T47D (cell line): ENCODE measurements around the gene PIP4K2A.
A peak's percentile ranks its signal among the peaks of the same experiment; 100 is the strongest.

Experiments used
- DNase-seq, 2 experiments: peaks; one replicate each; pipeline versions ENCODE4 v3.0.0 to v3.0.0-alpha.2; 2011 to 2012; ENCODE audit warnings: low read depth in 1 of 2, low spot score in 1 of 2
- JUND ChIP-seq: IDR thresholded peaks from 2 replicates; pipeline ENCODE4 v1.6.1; 2012; ENCODE audit warnings: low read depth
- in situ Hi-C: cut with HindIII; loops from 2 replicates; pipeline ENCODE4 v1.10.0; 2016; ENCODE audit warnings: low sequenced_read_pairs, low pct_unique_long_range_greater_than_20kb

The PIP4K2A gene

DNA sequence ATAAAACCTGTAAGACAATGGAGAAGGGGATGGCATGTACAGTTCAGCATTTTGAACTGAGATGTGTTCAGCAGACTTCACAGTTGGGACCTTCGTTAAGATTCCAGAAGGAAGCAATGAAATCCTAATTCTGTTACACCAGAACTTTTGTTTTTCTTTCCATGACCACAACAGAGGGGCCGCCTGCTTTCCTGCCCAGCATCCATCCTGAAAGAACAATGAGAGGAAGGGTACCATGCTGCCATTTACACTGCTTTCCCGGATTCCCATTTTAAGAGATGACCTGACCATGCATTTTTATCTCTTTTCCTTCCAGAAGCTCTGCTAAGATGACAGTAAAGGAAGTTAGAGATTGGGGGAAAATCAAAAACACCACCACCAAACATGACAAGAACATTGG, 92.7 kb downstream of the PIP4K2A start:
- no peak for TF ChIP-seq JUND
- DNase-seq = no peak
- in situ Hi-C loops = no loop called here

DNA sequence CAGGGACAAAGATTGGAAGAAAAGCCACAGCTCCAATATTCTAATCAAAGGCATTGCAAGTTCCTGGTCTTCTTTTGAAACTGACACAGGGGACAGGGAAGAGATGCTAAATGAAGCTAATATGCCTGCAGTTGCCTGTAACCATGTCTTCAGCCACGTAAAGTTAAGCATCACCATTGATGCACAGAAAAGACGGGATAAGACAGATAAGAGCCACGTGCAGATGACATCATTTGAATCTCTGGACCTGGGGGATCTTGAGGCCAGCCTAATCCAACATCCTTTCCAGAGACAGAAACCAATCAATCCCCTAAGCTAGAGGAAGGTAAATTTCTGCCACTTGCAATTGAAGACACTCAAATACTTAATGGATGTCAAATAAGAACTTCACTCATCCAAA, 93.4 kb downstream of the PIP4K2A start:
- in situ Hi-C loops = no loop called here
- no peak for DNase-seq
- no peak for TF ChIP-seq JUND

DNA sequence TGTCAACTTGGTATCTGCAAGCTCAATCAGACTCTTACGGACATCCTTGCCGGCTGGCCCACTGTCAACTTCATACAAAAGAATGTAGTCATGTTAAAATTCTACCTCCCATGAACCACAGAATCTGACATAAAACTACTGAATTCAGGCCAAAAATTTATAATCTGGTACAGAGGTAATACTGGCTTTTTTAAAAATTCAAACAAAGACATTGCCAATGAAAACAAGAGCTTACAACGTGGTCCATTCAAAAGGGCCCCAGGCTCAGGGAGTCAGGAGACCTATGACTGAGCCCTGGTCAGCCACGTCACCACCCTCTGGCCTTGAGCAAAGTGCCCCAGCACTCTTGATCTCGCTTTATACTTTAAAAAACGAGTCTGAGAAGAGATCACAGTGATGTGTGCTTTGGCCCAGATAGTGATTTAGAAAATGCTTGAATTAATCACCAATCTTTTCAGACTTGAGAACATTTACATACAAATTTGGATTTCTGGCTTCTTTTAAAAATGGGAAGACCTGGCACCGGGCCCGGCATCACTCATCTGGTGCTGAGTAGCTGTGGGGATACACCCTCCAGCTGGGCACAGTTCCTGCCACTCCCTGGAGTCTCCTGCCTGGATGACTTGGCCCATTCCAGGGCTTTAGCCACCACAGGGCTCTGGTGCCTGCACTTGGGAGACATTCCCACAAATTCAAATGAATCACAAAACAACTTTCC, 94.1 kb downstream of the PIP4K2A start:
- DNase-seq = peak in 1 of 2 experiments; percentile 30
- TF ChIP-seq JUND = no peak
- in situ Hi-C loops = no loop called here

DNA sequence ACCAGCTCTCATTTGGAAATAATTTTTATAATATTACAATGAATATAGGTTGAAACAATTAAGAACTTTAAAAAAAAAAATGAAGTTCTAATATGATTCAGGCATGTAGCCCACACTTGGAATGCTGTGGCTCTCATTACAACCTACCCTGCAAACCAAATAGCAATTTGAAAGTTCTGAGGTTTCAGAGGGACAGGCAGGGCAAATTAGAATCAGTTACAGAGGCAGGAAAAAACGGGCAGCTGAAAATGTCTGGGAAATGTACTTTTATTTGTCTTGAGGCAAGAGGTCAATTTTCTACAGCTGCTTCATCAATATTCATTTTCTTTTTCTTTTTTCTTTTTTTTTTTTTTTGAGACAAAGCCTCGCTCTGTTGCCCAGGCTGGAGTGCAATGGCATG, 95.3 kb downstream of the PIP4K2A start:
- no peak for DNase-seq
- in situ Hi-C loops = no loop called here
- no peak for TF ChIP-seq JUND

DNA sequence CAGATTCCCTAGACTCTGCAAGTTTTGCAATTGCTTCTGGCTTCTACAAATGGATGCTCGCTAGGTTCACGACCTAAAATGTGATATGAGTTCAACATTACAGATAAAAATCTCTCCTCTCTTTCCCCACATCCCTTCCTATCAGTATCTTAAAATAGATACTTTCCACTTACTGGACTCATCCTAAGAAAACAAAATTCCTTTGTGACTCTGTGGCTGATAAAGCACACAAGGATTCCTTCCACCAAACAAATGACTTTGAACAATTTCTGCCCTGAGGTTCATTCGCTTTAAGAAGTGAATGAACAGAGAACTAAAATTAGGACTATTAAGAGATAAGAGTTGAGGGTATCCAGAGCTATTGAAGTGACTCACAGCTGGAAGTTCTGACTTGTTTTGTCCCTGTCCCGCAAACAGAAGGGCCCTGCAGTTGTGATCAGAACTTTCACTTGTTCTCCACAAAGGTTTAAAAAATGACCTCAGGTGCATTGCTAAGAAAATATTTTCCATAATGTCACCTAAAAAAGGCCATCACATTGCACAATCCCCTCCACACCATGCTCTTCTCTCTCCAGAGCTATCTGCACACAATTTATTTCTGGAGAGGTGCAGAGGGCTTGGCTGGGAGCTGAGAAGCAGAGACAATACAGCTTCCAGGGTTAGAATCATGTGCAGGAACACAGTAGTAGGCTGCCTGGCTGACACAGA, 96.1 kb downstream of the PIP4K2A start:
- in situ Hi-C loops = no loop called here
- TF ChIP-seq JUND = no peak
- DNase-seq = no peak

DNA sequence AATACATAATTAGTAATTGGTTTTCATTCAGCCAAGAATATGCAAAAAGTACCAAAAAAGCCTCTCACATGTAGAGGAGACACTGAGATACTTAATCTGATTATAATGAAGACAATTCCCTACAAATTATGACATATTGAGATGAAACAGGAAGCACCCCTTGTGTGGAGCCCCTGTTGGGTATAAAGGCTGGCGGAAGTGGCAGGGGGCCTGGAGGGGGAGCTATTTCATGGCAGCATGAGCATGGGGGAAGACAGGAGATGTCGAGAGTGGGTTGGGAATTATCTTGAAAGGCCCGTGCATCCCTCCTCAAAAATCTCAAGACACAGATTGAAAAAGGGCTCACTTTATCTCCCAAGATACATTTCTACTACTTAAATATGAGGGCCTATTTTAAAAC, 96.9 kb downstream of the PIP4K2A start:
- TF ChIP-seq JUND = no peak
- in situ Hi-C loops = no loop called here

DNA sequence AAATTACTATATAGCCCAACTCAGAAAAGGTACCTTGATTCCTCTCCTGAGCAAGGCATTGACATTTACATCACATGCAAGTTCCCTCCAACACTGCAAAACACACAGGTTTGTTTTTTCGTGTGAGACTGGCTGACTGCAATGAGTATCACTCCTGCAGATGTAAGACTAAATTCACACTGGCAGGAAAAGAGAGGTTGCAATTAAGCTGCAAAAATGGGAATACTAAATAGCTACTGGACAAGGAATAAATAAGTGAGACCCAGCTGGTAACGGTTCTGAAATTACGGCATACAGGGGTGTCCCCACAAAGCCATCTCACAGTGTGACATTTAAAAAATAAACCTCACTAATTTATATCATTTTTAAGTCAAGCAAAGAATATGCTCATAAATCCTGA, 97.3 kb downstream of the PIP4K2A start:
- TF ChIP-seq JUND = no peak
- in situ Hi-C loops = no loop called here
- DNase-seq = no peak

More for the DNA sequence above, 96.9 kb downstream of the PIP4K2A start:
- no peak for DNase-seq

DNA sequence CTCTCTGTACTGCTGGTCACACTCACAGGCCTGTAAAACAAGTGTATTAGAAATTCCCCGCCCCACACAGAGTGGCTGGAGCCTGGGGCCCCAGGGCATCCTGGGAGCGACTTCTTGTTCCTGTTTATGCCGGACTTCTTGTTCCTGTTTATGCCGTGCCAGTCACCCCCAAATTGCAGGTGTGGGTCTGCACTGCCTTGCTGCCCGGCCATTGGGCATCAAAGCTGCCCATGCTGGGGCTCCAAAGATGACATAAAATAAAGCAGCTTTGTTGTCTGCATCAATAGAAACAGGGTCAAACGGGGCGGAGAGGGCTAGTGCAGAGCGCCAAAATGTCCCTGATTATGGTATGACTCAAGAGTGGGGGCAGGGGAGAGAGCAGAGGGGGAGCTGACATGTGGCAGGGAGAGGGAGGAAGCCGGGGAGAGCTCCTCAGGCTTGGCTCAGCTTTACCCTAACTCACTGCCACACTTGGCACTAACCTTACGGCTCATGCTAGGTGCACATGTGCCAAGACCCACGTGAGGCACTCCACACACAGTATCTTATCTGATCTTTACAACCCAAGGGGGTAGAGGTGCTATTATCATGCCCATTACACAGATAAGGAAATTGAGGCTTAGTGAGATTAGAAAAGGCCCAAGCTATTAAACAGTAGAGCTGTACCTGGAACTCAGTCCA, 98.4 kb downstream of the PIP4K2A start:
- in situ Hi-C loops = no loop called here
- TF ChIP-seq JUND = no peak
- DNase-seq = peak in 1 of 2 experiments; percentile 33

DNA sequence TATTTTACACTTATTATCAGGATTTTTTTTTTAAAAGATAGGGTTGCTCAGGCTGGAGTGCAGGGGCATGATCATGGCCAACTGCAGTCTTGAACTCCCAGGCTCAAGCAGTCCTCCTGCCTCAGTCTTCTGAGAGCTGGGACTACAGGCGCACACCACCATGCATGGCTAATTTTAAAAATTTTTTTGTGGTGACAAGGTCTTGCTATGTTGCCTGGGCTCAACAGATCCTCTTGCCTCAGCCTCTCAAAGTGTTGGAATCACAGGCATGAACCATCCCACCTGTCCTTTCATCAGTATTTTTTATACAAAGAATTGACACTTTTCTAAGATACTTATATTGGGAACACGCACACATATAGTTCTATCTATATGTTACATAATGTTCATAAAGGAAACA, 99.3 kb downstream of the PIP4K2A start:
- in situ Hi-C loops = no loop called here
- TF ChIP-seq JUND = no peak

DNA sequence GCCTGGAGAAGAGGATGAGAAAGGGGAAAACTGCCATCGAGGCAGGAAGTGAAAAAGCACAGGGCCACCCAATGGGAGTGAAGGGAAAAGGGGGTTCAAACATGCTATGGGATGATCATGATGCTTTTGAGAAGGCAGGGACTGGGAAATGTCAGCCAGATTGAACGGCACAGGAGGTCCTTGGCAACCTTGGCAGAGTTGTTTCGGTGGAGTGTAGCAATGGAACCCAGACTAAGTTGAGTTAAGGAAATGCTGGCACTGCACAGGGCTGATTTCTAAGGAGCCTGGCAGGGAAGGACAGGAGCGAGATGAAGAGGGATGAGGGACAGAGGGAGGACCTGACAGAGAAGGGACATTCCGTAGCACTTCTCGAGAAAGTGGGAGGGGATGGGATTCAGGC, 101.4 kb downstream of the PIP4K2A start:
- no peak for TF ChIP-seq JUND
- no peak for DNase-seq
- in situ Hi-C loops = no loop called here

More for the DNA sequence above, 99.3 kb downstream of the PIP4K2A start:
- no peak for DNase-seq

DNA sequence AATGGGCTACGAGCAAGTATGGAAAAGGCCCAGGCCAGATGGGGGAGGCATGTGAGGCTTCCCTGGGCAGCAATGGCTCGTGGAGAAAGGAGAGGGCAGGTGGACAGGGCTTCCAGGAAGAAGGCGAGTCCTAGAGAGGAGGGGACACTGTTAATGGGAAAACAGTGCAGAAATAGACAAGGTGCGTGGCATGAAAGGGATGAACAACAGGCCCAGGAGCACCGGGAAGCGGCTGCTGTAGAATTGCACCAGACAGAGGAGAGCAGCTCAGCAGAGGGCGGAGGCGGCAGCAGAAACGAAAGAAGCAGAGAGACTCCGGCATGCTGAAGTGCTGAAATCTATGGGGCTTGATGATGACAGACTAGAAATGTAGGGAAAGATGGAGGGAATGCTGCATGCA, 102.1 kb downstream of the PIP4K2A start:
- no peak for DNase-seq
- in situ Hi-C loops = no loop called here
- TF ChIP-seq JUND = no peak

DNA sequence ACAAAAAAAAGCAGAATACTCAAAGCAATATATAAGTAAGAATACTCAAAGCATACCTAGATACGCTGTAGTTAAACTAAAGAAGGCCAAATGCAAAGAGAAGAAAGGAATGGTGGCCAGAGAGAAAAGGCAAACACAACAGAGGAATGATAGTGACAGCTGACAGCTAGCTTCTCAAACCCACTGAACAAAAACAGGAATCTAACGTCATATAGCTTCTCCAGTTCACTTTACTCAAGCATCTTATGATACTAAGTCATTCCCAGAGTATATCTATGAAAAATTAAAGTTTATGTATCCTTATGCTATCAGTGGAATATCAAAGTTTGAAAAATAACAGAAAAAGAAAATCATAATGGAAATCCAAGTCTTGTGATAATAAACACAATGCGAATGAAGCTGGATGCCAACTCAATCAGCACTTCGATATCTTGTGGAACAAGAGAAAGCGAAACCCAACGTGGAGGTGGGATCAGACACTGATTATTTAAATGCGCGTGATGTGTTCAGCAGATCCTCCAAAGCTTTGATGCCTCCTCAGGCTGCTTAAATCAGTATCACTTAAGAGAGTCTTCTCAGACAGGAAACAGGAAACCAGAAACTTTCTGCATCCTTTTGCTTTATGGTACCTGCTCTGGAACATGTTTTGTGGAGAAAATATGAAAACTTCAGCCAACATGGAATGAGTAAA, 102.8 kb downstream of the PIP4K2A start:
- no peak for TF ChIP-seq JUND
- in situ Hi-C loops = no loop called here

More for the DNA sequence above, 102.8 kb downstream of the PIP4K2A start:
- DNase-seq = no peak
